HG03135 (cell line): Measurements from ENCODE around the gene TRIM72.
A peak's percentile ranks its signal among the peaks of the same experiment; 100 is the strongest.
"Not testable (repeated sequence)": the region's sequence is repeated elsewhere in the genome, so short reads cannot be mapped to it uniquely, and the experiment has no call there.

Experiments used
- ATAC-seq: cut with Tn5 transposase; IDR thresholded peaks from one replicate; pipeline ENCODE4 v1.9.1; 2021; ENCODE audit warnings: mild to moderate bottlenecking, moderate library complexity; ENCODE audit not compliant: unreplicated experiment

The TRIM72 gene, protein sequence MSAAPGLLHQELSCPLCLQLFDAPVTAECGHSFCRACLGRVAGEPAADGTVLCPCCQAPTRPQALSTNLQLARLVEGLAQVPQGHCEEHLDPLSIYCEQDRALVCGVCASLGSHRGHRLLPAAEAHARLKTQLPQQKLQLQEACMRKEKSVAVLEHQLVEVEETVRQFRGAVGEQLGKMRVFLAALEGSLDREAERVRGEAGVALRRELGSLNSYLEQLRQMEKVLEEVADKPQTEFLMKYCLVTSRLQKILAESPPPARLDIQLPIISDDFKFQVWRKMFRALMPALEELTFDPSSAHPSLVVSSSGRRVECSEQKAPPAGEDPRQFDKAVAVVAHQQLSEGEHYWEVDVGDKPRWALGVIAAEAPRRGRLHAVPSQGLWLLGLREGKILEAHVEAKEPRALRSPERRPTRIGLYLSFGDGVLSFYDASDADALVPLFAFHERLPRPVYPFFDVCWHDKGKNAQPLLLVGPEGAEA

DNA sequence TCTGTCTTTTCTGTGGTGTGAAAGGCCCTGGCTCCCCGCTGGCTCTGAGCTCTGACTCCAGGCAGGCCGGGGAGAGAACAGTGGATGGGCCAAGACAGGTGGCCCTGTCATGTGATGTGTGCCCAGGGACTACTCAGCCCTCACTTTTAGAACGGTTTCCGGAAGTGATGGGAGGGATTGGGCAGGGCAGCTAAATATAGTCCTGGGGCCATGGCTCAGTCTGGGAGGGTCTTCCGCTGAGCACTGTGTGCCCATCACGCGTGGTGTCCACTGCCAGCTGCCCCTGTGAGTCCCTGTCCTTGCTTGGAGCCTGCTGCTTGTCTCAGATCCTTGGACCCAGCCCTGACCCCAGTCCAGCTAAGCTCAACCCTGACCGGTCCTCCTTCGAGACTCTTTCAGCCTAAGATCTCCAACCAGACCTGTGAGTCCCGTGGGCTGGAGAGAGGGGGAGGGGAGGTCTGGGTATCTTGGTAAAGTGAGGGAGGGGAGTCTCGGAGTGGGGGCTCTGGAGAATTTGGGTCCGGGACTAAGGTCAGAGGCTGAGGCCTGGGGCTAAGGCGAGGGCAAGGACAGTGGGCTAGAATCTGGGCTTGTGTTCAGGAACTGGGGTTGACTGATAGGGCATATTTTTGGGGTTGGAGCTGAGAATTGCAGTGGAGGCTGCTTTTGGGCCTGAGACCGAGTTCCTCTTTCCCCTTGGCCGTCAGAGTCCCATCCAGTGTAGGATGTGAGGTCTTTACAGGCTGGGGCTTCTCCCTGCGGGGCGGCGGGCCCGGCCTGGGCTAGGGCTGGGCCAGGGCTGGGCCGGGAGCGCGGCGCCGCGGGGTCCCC lies at the start of gene TRIM72:
TRIM72 (plus strand) TSS at position 243 of the 831 bp plus-strand sequence. CDS start 620 bp downstream, outside the sequence.
- no peak for ATAC-seq

DNA sequence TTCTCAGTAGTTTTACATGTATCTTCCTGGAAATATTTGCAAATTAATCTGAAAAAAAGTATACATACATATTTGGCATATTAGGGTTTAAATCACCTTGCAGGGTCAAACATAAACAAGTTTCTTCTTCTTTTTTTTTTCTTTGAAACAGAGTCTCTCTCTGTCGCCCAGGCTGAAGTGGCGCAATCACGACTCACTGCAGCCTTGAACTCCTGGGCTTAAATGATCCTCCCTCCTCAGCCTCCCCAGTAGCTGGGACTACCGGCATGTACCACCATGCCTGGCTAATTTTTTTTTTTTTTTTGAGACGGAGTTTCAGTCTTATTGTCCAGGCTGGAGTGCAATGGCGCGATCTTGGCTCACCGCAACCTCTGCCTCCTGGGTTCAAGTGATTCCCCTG lies 46.6 kb upstream of the TRIM72 start:
- no peak for ATAC-seq

DNA sequence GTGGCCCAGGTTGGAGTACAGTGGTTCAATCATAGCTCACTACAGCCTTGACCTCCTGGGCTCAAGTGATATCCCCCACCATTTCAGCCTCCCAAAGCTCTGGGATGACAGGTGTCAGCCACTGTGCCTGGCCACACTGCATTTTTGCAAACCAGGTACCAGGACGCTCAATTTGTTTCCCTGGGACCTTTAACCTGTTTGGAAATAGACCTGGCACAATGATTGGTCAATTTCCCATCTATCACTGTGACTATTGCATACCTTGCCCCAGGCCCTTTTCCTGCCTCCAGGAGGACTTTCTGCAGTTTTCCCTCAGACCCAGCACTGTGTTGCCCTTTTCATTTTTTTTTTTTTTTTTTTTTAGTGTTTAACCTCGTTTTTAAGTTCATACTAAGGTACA lies 45.1 kb upstream of the TRIM72 start:
- no peak for ATAC-seq

DNA sequence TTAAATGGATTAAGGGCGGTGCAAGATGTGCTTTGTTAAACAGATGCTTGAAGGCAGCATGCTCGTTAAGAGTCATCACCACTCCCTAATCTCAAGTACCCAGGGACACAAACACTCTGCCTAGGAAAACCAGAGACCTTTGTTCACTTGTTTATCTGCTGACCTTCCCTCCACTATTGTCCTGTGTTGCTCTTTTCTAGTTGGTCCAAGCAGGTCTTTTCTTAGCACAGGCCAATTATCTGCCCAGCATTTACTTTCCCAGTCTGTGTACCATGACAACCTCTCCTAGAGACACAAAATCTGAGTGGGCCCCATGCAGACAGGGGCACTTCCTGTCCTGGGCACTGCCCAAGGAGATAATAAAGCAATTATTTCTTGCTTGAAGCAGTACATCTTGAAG lies 43.9 kb upstream of the TRIM72 start:
- not testable (repeated sequence) for ATAC-seq

DNA sequence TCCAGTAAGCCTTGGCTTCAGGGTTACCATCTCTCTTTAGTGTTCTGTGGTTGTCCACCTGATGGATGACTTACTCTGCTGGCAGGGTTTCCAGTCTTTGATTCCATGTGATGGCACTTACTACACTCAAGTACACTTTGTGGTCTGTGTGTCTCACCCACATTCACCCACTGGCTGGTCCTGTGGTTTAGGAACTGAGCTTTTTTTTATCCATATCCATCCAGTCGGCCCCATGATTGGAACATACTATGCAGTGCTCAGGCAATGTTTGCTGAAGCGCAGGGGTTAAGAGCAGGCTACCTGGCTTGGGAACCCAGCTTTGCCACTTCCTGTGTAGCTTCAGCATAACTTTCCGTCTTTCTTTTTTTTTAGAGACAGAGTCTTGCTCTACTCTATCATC lies 36.8 kb upstream of the TRIM72 start:
- ATAC-seq, result no peak

DNA sequence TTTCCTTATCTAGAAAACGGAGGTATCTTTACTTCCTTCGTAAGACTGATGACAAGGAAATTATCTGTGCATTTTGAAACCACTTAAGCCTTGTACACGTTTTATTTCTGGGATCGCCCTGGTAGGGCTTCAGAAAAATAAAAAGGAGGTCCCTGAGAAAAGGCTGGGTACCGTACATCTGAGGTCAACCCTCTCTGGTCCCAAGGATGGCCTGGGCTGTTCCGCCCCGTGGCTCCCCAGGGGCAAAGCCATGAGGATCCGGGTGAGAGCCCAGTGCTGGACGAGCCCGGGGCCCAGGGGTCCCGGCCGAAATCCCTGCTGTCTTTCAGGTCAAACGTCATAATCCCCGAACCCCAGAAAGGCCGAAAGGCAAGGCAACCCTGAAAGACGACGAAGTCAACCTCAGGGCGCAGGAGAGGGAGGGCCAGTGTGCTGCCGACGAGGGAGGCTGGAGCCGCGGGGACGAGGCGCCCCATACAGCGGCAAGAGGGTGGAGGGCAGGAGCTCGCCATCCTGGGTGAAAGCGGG lies 34.6 kb upstream of the TRIM72 start:
- ATAC-seq, result peak; percentile 3

DNA sequence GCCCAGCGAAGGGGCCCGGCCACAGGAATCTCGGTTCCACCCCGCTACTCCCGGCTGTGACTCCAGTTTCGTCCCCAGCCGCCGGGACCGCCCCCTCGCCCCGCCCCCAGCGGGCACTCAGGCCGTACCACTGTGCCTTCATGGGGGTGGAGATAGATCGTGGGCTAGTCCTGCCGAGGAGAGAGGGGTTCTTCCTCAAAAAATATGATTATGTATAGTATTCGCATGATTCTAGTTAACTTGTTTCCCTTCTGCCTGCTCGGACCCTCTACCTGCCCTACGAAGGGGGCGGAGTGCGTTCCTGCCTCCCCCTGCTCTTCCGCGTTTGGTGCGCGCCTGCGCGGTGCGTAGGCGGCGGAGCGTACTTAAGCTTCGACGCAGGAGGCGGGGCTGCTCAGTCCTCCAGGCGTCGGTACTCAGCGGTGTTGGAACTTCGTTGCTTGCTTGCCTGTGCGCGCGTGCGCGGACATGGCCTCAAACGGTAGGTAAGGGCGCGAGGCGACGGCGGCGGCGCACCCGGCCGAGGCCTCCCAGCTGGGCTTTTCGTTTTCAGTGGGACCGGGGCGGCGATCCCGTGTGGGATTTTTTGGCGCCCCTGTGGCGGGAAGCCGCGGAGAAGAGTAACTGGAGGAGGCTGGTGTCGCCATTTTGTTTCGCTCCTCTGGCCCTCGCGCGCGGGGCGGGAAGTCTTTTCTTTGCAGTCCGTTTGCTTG lies 34.0 kb upstream of the TRIM72 start, which contains the start of gene FUS:
FUS (plus strand) TSS at position 393 of the 713 bp plus-strand sequence; CDS start at position 469, 76 bp downstream.
- peak; percentile 53 for ATAC-seq

DNA sequence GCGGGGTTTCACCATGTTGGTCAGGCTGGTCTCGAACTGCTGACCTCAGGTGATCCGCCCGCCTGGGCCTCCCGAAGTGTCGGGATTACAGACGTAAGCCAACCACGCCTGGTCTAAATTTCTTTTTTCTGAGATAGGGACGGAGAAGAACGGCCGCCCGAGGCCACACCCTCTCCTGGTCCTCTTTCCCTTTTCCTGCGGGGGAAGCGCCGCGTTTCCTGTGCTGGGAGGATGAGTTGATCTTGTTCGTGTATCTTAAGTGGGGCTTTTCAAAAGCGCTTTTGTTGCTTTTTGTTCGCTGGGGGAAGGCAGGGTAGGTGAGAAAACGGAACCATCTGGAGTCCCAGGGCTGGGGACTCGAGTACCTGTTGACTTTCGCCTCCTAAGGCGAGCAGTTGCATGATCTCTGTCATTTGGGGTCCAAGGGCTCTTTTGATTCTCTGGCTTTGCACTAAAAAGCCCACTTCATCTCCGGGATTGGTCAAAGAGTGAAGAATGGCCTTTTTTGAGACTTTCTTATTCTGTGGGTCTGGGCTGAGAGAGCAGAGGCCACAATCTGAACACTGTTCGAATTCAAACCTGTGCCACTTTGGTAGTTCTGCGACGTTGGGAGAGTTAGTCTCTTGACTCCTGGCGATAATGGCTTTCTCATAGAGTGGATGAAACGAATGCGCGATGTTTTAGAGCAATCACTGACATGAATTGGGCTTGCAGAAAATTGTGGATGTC lies 32.7 kb upstream of the TRIM72 start:
- no peak for ATAC-seq

DNA sequence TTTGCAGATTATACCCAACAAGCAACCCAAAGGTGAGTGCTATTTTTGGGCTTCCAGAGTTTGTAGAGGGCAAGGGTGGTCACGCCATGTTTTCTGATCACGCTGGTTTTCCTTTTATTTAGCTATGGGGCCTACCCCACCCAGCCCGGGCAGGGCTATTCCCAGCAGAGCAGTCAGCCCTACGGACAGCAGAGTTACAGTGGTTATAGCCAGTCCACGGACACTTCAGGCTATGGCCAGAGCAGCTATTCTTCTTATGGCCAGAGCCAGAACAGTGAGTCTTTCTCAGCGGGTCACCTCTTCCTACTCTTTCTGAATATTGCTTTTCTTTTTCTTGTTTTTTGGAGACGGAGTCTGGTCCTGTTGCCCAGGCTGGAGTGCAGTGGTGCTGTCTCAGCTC lies 31.5 kb upstream of the TRIM72 start:
- ATAC-seq, result no peak

DNA sequence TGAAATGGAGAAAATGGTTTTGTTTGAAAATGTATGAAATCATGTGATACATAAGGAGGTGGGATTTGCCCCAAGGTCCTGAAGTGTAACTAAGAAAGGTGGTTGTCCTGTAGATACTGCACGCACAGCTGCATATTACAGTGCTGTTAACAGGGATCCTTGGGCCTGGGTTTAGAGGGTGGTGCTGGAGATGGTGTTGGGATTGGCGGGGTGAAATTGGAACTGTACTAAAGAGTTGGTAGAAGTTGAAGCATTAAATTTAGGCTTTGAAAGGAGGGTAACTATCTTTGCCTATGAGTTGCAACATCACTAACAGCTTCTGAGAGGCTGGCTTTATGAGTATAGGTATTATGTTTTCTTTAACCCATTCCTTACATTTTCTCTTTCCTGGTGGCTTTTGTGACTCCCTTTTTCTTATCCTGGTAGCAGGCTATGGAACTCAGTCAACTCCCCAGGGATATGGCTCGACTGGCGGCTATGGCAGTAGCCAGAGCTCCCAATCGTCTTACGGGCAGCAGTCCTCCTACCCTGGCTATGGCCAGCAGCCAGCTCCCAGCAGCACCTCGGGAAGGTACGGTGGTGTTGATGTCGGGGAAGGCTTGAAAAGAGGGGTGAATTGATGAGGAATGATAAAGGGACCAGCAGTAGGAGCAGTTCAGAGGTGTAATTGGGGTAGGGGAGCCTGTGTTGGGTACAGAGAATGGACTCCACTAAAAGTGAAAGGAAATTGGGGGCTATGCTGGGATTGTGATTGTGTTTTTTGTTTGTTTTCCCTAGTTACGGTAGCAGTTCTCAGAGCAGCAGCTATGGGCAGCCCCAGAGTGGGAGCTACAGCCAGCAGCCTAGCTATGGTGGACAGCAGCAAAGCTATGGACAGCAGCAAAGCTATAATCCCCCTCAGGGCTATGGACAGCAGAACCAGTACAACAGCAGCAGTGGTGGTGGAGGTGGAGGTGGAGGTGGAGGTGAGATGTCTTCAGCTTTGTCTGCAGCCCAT lies 30.2 kb upstream of the TRIM72 start:
- ATAC-seq, result no peak

DNA sequence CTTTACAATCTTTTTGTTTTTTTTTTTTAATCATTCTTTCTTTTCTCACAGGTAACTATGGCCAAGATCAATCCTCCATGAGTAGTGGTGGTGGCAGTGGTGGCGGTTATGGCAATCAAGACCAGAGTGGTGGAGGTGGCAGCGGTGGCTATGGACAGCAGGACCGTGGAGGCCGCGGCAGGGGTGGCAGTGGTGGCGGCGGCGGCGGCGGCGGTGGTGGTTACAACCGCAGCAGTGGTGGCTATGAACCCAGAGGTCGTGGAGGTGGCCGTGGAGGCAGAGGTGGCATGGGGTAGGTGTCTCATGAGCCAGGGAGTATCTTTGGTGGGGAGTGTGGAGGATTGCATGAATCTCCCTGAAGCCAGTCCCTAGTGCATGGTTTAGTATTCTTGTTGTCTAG lies 29.0 kb upstream of the TRIM72 start:
- ATAC-seq, result no peak

DNA sequence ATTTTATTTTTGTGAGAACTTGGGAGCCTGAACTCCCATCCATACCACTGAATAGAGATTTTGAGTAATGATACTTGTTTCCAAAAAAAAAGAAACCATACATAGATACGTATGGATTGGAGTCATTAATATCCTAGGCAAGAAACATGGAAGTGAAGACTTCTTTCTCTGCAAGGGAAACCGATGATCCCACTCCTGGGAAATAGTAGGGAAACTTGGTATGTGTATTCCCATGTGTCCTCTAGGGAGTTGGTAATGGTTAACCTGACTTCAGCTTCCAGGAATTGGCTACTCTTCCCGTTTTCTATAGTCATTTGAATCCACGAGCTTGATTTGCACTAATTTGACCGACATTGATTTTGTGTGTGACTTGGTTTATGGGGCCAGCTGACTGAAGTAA lies 28.6 kb upstream of the TRIM72 start:
- no peak for ATAC-seq

DNA sequence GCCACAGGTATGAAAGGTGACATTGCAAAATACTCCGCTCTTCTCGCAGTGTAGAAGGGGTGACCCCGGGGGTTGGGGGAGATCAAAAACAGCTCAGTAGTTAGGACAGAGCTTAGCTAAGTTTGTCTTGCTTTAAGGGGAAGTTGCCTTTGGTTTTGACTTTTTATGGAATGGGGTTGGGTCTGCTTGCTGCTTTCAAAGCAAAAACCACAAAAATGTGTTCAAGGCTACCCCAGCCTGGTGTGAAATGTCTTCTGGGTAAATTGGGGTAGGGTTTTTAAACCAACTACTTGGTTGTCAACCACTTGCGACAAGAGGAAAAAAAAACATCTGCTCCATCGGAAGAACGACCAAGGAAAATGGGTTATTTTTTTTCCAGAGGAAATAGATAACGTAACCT lies 27.7 kb upstream of the TRIM72 start:
- ATAC-seq, result no peak

DNA sequence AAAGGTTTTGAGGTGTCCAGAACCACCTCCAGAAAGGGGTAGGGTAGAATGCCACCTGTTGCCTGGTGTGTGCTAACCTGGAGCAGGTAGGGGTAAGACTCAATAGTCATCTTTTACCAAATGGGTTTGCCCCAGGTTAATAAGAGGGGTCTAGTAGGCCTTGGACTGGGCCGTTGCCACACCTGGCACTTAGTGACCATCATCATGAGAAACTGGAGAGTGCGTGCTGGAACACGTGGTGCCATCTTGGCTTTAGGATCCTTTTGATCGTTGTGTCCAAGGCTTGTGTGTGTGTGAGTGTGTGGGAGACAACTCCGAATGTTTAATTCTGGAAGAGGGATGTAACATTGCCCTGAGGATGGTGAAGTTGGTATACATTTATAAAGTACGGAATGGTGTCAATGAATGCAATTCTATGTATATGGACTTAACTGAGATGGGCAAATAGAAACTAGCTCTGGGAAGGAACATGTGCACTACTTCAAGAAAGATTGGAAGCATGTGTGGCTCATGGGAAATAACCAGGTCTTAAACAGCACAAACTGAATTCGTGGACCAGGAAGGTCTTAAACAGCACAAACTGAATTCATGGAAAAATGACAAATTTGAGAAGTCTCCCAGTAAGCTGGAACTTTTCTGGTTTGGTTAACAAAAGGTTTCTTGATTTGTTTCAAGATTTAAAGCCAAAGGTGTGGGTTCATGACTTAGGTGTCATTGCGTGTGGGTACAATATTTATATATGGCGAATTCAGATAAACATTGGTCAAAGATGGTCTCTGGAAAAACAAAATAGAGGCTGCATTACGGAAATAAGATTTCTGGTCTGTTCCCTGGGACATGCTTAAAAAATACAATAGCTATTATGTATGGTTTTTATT lies 26.8 kb upstream of the TRIM72 start:
- no peak for ATAC-seq

DNA sequence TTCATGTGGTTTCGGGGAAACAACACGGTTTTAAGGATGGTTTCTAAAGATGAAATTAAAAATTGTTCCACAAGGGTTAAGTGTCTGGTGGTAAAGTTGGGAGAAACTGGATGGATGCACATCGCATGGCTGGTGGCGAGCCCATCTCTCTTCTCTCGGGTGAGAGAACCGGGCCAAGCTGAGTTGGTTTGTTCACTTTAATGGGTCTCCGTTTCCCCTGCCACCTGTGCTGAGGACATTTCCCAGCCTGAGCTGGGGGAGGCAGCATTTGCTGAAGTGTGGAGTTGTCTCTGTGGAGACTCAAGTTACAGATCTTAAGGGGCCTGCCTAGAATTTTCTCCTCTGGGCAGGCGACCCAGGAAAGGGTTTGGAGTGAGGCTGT lies 26.1 kb upstream of the TRIM72 start:
- ATAC-seq, result no peak

DNA sequence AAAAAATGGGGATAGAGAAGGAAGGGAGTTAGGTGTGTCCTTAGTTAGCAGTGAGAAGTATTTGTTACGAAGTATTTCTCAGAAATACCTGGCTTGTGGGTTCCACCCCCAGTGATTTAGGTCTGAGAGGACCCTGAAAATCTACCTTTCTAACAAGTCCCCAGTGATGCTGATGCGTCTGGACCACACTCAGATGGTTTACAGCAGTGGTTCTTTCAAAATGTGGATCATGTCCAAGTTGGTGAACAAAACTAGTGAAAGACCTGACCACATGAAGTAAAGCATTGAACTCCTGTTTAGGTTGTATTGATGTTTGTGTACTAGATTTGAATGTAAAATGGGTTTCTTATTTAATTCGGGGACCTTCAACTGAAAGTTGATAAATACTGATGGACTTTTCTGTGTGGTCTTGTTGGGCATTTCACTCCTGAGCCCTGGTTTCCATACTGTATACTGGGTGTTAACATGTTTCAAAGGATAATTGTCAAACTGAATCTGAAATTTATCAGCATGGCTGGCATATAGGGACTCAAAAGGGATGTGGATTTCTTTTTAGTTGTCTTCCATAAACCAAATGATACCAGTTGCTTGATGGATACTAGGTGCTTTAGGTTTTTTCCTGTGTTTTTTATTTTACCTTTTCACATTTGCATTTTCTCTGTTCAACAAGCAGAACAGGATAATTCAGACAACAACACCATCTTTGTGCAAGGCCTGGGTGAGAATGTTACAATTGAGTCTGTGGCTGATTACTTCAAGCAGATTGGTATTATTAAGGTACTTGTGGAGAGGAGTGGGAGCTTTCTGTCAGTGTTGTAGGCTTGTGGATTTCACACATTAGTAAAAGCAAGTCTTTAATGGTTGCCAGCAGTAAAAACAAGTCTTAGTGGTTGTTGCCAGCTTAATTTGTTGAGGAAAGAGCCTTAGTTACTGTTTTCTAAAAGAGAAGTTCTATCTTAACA lies 25.2 kb upstream of the TRIM72 start:
- ATAC-seq, result no peak

DNA sequence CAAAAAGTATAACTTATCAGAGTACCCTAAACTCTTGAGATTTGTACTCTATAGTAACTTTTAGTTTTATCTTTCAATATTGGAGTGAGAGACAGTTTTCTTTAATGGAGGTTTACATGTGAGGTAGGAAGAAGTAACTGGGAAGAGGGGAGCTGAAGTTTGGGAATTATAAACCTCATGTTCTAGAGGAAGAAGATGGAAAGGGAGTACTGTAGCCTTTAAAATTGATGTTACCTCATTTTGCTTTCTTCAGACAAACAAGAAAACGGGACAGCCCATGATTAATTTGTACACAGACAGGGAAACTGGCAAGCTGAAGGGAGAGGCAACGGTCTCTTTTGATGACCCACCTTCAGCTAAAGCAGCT lies 24.5 kb upstream of the TRIM72 start:
- no peak for ATAC-seq
